Right renal cortex interstitium (tissue), 3 donors: Measurements from ENCODE around the gene UMAD1. TPM values are rescaled to one million over a fixed set of nuclear protein-coding genes. Genes with fewer than 3 reads are reported as not detected.

Source experiments
- DNase-seq, 3 donors: peaks; one replicate each; pipeline ENCODE4 v3.0.0-alpha.2; 2013; ENCODE audit warnings: low read depth in 3 of 3, low spot score in 2 of 3
- polyA plus RNA-seq, 3 donors: library from polyadenylated mRNA; unstranded; fragments of 120-200 nt; gene quantifications; one replicate each; pipeline ENCODE4 v1.2.1, GENCODE V29; 2013; ENCODE audit not compliant: insufficient read length in 3 of 3

Gene UMAD1
- polyA plus RNA-seq, 3 donors, result 18.4 to 23.4 (median 19.4) TPM

DNA sequence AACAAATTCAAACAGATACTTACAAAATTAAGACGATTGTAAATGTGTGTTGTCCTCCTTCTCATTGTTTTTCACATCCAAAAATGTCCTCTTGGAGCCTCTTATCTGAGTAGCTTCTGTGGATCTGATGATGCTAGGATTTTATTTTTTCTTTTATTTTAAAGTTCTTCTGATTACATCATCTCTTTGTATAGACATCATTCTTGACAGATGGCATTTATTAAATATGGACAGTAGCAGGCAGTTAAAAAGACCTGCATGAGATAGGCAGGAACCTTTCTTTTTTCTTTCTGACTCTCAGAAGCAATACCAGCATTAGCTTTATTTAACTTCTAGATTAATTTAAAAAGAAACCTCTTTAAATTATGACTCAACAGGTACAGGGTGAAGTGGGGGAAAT lies 77.9 kb downstream of the UMAD1 start, which contains the start of gene RPA3:
RPA3 (minus strand) TSS at position 116 of the 400 bp plus-strand sequence. CDS start 78,189 bp downstream, outside the sequence.
- DNase-seq, result no peak

GRCh38 chr7:7719236-7719635 lies 78.7 kb downstream of the UMAD1 start:
- no peak for DNase-seq

GRCh38 chr7:7720193-7720592 lies 79.6 kb downstream of the UMAD1 start:
- no peak for DNase-seq

DNA sequence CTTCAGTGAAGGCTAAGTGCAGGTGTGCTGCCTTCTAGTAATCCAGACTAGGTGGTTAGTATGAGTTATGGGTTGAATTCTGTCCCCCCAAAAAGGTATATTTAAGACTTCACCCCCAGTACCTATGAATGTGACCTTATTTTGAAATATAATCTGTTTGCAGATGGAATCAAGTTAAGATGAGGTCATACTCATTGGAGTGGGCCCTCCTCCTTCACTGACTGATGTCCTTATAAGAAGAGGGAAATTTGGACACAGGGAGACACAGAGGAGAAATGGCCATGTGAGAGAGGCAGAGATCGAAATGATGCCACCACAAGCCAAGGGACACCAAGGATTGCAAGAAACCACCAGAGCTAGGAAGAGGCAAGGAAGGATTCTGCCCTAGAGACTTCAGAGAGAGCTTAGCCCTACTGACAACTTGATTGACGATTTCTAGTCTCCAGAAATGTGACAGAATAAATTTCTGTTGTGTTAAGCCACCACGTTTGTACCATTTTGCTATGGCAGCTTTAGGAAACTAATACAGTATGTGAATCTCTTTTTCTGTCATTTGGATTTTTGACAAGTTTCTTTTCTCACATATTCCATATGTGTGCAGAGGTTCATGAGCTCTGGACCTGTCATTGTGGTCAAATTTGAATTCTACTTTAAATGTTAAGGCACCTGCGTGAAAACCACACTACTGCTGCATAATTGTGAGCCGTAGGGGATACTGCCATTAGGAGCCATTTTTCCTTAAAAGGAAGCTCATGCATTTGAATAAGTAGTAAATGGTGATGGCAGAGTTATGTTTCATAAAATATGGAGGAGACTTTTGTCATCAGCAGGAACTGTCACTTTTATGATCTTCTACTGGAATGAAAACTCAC lies 80.4 kb downstream of the UMAD1 start:
- DNase-seq, result no peak

DNA sequence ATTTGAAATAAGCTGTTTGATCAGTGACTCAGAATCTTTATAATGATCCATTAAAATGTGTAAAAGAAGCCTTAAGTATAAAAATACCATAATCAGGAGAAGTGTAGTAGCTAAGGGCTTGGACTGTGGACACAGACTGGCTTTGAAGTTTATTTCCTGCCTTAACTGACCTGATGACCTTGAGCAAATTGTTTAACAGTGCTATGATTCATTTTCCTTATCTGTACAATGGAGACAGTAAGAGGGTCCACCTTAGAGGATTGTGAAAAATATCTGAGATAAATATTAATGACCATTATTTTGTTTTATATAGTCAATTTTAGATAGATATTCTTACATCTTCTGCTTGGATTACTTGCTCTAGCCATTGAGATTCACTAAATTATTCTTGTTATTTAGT lies 91.2 kb downstream of the UMAD1 start:
- DNase-seq, result no peak

DNA sequence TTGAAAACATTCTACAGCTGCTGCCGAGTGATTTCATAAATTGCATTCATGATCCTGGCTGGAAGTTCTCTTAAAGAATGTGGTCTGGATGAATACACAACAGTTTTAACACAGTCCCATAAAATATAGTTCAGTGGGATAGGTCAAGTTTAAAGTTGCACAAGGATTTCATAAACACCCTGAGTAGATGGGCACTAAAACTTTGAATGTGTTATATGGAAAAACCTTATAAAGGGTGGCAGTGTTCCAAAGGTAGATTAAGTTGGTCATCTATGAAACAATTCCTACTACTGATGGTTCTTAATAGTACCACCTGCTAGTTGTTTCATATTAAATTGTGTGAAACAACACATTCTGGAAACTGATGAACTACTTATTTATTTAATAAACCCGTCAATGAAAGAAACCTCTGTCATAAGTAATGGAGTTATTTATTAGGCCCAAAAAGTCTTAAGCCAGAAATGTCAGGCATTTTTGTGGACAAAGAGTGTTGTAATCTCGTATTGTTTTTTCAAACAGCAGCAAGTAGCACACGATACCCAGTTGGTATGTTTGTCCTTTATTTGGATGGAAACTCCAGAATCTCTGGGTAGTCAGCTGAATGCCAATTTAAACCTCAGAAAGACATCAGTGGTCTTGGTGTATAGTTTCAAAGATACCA lies 92.2 kb downstream of the UMAD1 start:
- no peak for DNase-seq

GRCh38 chr7:7736671-7737070 lies 96.1 kb downstream of the UMAD1 start:
- DNase-seq, result no peak

DNA sequence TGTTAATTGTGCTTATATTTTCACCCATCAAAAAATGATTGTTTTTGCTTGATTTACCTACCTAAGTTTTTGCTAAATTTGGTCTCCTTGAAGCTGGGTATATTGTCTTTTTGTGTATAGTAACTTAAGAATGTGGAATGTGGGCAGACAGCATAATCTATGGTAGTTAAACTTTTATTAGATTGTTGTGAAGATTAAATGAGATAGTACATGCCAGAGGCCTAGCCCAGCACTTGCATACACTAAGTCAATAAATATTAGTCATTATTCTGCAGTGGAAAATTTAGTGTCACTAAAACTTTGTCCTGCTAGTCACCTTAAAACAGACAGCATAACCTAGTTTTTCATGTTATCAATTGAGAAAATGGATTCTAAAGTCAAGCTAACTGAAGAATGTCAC lies 97.1 kb downstream of the UMAD1 start:
- DNase-seq, result no peak

DNA sequence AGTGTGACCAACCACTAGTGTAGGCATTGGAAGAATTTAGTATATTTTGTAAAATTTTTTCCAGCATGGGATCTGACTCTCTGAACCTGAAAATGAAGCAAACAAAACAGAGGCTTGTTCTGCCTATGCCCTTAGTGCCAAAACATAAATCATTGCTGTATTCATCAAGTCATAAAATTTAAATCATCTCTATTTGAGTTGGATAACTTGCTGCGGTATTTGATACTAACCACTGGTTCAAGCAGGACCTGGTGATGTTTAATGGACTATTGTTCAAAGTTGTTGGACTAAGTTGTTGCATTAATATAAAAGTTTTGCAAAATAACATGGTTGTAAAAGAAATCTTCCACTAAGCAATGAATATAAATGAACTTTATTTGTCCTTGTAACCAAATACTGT lies 97.6 kb downstream of the UMAD1 start:
- no peak for DNase-seq

- no peak for DNase-seq
Observed at GRCh38 chr7:7738622-7739021, 98.1 kb downstream of the UMAD1 start.

GRCh38 chr7:7739204-7740036 lies 98.9 kb downstream of the UMAD1 start:
- no peak for DNase-seq

DNA sequence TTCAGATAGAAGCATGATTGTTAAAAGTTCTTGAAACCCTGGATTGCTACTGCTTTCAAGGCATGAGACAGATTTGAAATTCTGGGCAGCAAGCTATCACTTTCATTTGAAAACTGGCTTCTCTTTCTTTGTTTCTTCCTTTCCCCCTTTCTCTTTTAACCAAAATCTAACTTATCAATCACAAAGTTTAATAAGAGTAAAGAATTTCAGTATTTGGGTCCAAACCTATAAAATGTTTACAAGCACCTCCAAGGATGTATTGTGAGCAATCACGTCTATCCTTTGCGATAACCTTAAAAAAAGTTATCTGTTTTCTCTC lies 99.4 kb downstream of the UMAD1 start:
- DNase-seq, result no peak

- DNase-seq, result no peak
Observed at GRCh38 chr7:7742223-7742622, 101.7 kb downstream of the UMAD1 start.

DNA sequence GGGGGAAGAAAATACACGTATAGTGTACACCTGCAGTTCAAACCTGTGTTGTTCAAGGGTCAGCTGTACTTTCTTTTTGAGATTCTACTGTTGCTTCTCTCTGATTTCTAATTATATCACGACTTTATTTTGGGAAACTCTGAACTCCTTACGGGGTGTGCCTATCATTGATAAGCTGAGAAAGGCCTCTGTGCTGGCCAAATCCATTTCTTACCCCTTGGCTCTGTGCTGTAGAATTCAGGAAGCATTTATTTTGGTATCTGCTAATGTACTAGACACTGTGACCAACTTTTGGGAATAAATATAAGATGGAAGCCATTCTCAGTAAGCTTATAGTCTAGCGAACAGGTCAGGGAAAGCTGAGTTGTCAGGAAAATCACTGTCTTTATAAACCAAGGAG lies 104.7 kb downstream of the UMAD1 start:
- no peak for DNase-seq

DNA sequence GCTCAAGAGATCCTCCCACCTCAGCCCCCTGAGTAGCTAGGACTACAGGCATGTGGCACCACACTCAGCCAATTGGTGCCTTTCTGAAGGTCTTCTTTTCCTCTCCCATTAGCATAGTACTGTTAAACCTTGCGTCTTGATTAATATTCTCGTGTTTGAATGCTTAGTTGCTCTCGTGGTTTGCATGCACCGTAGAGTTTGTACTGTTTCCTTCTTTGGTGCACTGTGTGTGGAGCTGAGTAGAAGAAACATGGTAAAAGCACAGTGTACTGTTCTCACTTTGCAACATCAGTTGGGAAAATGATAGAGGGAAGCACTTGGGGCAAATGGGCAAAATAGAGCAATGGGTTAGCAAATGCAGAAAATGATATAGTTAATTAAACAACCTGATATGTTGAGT lies 105.4 kb downstream of the UMAD1 start:
- DNase-seq, result no peak

GRCh38 chr7:7746458-7746857 lies 105.9 kb downstream of the UMAD1 start:
- no peak for DNase-seq

DNA sequence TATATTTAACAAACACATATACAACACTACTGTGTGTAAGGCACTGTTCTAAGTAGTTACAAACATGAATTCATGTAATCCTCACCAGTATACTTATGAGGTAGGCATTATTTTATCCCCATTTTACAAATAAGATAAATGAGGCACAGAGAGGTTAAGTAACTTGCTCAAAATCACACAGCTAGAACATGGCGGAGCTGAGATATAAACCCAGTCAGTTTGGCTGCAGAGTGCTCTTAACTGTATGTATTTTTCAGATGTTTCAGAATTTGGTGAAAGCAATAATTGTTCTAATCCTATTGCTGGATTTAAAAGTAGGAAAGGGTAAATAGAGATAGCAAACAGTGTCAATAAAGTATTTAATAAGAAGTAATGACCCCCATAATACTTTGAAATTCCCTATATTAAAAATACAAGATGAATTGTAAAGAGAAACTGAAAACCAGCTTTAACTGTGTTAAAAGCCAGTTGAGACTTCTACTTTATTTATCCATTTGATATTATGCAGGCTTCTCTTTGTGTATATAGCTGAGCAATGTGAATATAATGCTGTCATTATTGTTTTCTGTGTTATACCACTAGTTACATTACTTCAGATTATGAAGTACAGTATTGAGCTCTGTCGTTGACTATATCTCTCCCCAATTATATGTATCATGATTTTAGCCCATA lies 110.2 kb downstream of the UMAD1 start:
- no peak for DNase-seq

DNA sequence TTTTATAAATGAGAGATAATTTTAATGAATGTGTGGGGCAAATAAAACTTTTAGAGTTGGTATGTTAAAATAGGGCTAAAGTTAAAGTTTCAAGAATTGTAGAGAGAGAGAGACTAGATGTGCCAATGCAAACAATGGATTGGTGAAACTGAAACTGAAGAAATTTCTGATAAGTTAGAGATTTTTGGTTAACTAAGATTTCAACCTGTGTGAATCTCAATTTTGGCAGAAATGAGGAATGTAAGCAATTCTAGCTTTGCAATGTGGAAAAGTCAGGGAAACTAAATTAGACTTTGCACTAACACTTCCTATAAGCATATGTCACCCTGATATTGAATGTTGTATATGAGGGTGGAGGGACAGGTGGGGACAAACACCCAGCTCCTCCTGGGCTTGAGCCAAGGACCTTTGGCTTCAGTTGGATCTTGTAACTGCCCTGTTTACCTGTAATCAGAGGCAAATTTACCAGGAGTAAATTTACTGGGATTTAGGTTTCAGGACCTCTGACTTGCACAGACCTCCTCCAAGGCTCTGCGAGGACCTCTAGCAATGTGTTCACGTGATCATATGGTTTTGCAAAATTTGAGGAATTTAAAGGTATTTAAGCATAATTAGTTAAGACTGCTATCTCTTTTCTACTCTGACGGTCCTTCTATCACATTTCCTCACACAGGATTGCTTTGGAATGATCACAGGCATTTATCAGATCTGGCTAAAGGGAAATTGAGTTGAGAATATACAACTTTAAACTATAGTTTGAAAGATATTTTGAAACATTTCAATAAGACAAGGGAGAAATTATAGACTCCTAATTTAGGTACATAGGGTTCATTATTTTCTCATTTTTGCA lies 110.9 kb downstream of the UMAD1 start:
- no peak for DNase-seq

- no peak for DNase-seq
Observed at GRCh38 chr7:7756577-7756976, 116.0 kb downstream of the UMAD1 start.

DNA sequence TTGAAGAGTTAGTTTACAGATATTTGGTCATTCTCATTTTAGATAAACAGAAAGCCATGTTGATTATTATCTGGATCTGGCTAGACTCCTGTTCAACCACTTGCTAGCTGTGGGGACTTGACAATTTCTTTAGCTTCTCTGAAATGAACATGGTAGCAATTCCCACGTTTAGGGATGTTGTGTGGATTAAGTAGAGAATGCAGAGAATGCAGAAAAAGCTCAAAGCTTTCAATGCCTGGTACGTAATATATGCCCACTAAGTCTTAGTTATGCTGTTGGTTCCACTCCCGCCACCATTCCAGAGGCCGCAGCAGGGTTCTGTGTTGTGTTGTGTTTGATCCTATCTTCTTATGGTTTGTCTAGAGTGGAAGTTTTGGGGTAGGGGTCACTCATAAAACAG lies 117.0 kb downstream of the UMAD1 start:
- no peak for DNase-seq
